ENCODE results near the gene FIBCD1. TPM values are rescaled to one million over a fixed set of nuclear protein-coding genes. Genes with fewer than 3 reads are reported as not detected.

The FIBCD1 gene, protein sequence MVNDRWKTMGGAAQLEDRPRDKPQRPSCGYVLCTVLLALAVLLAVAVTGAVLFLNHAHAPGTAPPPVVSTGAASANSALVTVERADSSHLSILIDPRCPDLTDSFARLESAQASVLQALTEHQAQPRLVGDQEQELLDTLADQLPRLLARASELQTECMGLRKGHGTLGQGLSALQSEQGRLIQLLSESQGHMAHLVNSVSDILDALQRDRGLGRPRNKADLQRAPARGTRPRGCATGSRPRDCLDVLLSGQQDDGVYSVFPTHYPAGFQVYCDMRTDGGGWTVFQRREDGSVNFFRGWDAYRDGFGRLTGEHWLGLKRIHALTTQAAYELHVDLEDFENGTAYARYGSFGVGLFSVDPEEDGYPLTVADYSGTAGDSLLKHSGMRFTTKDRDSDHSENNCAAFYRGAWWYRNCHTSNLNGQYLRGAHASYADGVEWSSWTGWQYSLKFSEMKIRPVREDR
- 0.12 and 2.4 TPM in 2 replicates for total RNA-seq (ENCODE audit: low replicate concordance)

DNA sequence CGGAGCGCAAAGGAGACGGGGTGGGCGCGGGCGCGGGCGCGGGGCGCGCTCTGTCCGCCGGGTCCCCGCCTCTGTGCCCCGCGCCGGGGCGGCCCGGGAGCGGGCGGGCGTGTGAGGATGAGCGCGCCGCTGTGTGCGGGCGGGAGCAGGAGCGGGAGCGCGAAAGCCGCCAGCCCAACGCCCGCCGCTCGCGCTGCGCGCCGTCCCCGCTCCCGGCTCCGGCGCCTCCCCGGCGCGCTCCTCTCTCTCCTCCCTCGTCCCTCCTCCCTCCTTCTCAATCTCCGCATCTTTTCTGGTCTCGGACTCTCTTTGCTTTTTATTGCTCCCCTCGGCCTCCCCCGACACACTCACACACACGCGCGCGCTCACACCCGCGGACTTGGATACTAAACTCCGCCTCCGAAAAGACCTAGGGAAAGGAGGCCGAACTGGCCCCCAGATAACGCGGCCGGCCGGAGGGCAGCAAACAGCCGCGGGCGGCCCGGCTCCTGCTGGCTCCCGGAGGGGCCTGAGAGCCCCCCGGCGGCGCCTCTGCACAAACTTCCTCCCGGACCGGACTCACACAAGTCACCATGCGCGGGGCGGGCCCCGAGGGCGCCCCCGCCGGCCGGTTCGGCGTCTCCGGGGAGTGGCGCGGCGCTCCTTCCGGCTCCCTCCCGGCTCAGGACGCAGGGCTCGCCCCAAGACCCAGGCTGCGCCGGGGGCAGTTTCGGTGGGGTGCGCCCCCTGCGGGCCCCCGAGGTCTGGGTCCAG lies at the start of gene FIBCD1:
FIBCD1 (minus strand) TSS at position 596 of the 753 bp plus-strand sequence. CDS start 640 bp downstream, outside the sequence.

DNA sequence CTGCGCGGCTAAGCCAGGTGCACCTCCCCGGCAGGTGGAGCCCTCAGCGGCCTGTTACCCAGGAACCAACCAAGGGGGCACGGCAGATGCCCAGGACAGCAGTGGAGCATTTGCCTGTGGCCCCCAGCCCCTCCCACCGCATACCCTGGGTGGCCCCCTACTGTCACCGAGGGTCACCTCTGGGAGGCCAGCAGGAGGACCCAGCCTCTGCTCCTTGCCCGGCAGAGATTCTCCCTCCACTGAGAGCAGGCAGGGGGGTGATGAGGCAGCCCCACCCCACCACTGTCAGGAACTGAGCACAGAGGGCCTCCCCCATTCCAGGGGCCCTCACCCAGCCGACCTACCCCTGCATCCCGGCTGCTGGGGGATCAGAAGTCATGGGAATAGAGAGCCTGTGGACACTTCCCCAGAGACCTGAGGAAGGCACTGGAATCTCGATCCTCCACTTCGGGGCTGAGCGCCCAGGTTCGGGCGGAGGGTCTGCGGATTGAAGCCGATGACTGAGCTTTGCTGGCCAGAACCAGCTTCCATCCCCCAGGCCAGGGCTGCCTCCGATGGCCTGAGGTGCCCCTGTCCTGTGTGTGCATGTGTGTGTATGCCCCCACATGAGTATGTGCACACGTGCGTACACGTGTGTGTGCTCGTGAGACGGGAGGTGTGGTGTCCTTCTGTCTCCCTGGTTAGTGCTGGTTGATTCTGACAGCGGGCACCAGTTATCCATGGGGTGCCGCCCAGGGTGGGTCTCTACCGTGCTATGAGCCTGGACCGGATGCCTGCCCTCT lies 42.6 kb downstream of the FIBCD1 start, which contains the start of gene QRFP:
QRFP (minus strand) TSS at position 580 of the 782 bp plus-strand sequence. CDS start 2,974 bp downstream, outside the sequence.

Other genes starting within 250 kb of the FIBCD1 start
- gene EXOSC2, start 245.5 kb downstream of the FIBCD1 start, total RNA-seq (ENCODE audit: low replicate concordance), result 23.0 and 25.4 TPM in 2 replicates
- gene ABL1, start 104.0 kb downstream of the FIBCD1 start, total RNA-seq (ENCODE audit: low replicate concordance), result 51.0 and 59.3 TPM in 2 replicates
- not detected in 2 replicates for gene QRFP, start 42.4 kb downstream of the FIBCD1 start, total RNA-seq (ENCODE audit: low replicate concordance)
- gene LAMC3, start 69.9 kb upstream of the FIBCD1 start, total RNA-seq (ENCODE audit: low replicate concordance), result 0.12 and 0.30 TPM in 2 replicates
- gene AIF1L, start 157.3 kb upstream of the FIBCD1 start, total RNA-seq (ENCODE audit: low replicate concordance), result 0.23 and 1.3 TPM in 2 replicates
- gene NUP214, start 186.3 kb upstream of the FIBCD1 start, total RNA-seq (ENCODE audit: low replicate concordance), result 7.0 and 8.3 TPM in 2 replicates